ENCODE measurements around the gene CDC42BPA.

DNA sequence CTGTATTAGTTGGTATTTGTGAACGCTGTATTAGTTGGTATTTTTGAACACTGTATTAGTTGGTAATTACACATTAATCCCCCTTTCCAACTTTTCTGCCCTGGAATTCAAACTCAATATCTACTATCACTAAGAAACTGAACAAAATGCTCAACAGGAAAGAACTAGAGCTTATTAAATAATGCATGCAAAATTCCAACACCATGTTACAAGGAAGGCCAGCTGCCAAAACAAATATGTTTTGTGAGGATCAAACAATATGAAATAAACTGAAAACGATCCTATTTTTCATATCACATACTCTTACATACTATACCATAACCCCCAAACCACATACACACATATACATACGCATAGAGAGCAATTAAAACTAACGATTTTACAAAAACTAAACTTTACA, 104.9 kb downstream of the CDC42BPA start:
- no peak for TF ChIP-seq EZH2 (IDR thresholded peaks at IDR 0.05; ENCODE audit: low read length)
- TF ChIP-seq, protein P1, sequence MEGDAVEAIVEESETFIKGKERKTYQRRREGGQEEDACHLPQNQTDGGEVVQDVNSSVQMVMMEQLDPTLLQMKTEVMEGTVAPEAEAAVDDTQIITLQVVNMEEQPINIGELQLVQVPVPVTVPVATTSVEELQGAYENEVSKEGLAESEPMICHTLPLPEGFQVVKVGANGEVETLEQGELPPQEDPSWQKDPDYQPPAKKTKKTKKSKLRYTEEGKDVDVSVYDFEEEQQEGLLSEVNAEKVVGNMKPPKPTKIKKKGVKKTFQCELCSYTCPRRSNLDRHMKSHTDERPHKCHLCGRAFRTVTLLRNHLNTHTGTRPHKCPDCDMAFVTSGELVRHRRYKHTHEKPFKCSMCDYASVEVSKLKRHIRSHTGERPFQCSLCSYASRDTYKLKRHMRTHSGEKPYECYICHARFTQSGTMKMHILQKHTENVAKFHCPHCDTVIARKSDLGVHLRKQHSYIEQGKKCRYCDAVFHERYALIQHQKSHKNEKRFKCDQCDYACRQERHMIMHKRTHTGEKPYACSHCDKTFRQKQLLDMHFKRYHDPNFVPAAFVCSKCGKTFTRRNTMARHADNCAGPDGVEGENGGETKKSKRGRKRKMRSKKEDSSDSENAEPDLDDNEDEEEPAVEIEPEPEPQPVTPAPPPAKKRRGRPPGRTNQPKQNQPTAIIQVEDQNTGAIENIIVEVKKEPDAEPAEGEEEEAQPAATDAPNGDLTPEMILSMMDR (optimal IDR thresholded peaks at IDR 0.05 in 1 of 3, IDR thresholded peaks at IDR 0.05 in 1 of 3, conservative IDR thresholded peaks at IDR 0.05 in 1 of 3; ENCODE audit: extremely low read depth in 1 of 3, insufficient read depth in 2 of 3, low read length in 3 of 3): no peak
